ENCODE data around the gene METAP1D.

The METAP1D gene

DNA sequence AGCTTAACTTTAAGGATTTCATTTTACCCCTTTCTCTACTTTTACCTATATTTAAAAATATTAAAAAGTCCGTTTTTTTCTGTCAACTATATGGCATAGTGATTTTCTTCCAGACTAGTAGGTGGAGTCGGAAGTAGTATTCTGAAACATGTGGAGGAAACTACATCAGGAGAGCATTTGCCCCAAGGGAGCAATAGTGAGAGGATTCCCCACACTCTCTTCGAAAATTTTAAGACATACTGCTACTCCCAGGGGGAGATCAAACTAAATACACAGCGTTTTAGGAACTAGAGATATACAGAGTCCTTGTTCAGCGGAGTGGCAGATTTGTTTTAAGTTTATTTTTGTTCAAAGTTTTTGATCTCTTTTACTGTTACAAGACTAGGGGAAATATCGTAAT is 40.6 kb downstream of the METAP1D start:
- TF ChIP-seq FOXP2 (optimal IDR thresholded peaks at IDR 0.05; ENCODE audit: borderline replicate concordance, extremely low read depth, extremely low read length, insufficient read depth) = no peak
- TF ChIP-seq TAF1 (IDR thresholded peaks at IDR 0.05; ENCODE audit: borderline replicate concordance, insufficient read depth, low read length) = no peak
- TF ChIP-seq POLR2AphosphoS5 (IDR thresholded peaks at IDR 0.05; ENCODE audit: low read depth, low read length) = no peak
- TF ChIP-seq, protein P1, sequence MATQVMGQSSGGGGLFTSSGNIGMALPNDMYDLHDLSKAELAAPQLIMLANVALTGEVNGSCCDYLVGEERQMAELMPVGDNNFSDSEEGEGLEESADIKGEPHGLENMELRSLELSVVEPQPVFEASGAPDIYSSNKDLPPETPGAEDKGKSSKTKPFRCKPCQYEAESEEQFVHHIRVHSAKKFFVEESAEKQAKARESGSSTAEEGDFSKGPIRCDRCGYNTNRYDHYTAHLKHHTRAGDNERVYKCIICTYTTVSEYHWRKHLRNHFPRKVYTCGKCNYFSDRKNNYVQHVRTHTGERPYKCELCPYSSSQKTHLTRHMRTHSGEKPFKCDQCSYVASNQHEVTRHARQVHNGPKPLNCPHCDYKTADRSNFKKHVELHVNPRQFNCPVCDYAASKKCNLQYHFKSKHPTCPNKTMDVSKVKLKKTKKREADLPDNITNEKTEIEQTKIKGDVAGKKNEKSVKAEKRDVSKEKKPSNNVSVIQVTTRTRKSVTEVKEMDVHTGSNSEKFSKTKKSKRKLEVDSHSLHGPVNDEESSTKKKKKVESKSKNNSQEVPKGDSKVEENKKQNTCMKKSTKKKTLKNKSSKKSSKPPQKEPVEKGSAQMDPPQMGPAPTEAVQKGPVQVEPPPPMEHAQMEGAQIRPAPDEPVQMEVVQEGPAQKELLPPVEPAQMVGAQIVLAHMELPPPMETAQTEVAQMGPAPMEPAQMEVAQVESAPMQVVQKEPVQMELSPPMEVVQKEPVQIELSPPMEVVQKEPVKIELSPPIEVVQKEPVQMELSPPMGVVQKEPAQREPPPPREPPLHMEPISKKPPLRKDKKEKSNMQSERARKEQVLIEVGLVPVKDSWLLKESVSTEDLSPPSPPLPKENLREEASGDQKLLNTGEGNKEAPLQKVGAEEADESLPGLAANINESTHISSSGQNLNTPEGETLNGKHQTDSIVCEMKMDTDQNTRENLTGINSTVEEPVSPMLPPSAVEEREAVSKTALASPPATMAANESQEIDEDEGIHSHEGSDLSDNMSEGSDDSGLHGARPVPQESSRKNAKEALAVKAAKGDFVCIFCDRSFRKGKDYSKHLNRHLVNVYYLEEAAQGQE (IDR thresholded peaks at IDR 0.05; ENCODE audit: insufficient read depth in 1 of 2, low read depth in 2 of 2, low read length in 2 of 2) = no peak
- no peak for TF ChIP-seq SIN3A (IDR thresholded peaks at IDR 0.05; ENCODE audit: borderline replicate concordance, insufficient read depth, low read length)

DNA sequence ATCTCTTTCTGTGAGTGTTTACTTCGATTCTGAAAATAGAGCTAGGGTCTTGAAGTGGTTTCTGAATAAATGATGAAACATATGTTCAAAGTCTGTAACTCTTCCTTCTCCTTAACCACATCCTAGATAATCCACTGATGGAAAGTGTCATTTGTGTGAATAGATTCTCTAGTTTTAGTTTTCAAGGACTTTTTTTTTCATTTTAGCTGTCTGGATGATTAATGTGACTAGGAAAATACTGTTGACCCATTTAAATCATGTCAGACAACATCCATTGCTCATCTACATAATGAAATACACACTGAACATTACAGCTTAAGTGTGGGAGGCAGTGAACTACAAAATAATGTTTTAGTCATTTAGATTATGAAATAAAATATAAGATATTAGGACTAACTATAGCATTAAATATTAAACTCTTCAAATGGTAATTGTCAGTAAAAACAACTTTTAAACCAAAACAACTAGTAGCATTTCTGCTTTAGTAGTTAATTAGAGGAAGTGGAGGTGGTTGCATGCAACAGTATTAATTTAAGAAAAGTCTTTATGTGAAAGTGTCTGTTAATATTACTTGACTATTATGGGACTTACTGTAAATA is 46.4 kb downstream of the METAP1D start:
- TF ChIP-seq FOXP2 (optimal IDR thresholded peaks at IDR 0.05; ENCODE audit: borderline replicate concordance, extremely low read depth, extremely low read length, insufficient read depth) (no peak), TAF1 (IDR thresholded peaks at IDR 0.05; ENCODE audit: borderline replicate concordance, insufficient read depth, low read length) (no peak), SIN3A (IDR thresholded peaks at IDR 0.05; ENCODE audit: borderline replicate concordance, insufficient read depth, low read length) (no peak)
- TF ChIP-seq, protein P1 (IDR thresholded peaks at IDR 0.05; ENCODE audit: insufficient read depth in 1 of 2, low read depth in 2 of 2, low read length in 2 of 2) = no peak

DNA sequence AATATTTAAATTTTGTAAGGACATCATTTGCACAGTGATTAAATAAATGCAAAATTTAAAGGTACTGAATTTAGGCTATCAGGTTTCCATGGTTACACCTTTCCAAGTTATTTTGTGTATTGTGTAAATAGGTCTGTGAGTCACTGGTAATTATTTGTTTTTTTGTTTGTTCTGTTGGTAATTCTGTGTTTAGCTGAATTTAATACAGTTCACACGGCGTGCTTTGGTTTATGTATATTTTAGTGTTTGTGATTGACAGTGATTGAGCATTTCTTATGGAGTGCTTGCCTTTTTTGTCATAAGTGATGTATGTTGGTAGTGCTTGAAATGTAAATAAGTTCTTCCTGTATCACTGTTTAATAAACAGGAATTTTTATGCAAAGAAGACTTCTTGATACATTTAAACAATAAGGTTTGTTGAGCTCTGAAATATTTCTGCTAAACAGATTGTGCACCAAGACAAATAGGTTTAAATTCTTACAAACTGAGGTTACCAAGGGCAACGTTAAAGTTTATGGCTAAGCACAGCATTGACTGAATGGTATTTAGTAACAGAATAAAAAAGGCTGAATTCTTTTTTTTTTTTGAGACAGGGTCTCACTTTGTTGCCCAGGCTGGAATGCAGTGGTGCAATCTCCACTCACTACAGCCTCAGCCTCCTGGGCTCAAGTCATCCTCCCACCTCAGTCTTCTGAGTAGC is 47.3 kb downstream of the METAP1D start:
- TF ChIP-seq POLR2AphosphoS5 (IDR thresholded peaks at IDR 0.05; ENCODE audit: low read depth, low read length) (no peak), SIN3A (IDR thresholded peaks at IDR 0.05; ENCODE audit: borderline replicate concordance, insufficient read depth, low read length) (no peak), FOXP2 (optimal IDR thresholded peaks at IDR 0.05; ENCODE audit: borderline replicate concordance, extremely low read depth, extremely low read length, insufficient read depth) (no peak), TAF1 (IDR thresholded peaks at IDR 0.05; ENCODE audit: borderline replicate concordance, insufficient read depth, low read length) (no peak)
- TF ChIP-seq, protein P1 (IDR thresholded peaks at IDR 0.05; ENCODE audit: insufficient read depth in 1 of 2, low read depth in 2 of 2, low read length in 2 of 2) = no peak

DNA sequence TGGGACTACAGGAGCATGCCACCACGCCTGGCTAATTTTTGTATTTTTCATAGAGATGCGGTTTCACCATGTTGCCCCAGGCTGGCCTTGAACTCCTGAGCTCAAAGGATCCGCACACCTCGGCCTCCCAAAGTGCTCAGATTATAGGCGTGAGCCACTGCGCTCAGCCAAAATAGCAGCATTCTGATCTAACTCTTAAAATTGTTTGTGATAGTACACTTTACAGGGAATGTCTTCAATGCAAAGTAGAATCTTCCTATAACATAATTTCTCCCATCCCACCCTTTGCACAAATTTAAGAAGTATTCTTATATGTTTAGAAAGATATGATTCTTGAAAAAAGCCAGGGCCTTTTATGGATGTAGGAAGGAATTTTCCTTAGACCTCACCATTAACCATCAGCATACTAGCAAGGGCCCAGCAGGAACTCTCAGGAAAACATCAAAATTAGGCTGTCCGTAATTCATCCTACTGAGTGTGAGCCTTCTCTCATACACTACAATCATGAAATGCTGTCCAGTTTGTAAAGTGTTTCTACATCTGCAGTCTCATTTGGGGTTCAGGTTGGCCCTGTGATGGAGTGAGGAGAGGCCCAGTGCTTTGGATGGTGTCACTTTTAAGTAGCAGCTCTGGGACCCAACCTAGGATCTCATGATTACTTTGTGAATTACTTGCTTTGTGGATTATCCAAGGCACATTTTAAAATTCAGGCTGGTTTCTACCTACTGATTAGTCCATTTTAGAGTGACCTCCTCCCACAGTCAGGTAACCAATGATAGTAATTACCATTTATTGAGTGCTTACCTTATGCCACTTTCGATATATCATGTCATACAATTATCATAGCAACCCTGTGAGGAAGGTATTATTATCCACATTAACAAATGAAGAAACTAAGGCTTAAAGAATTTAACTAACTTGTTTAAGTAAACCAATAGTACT is 48.1 kb downstream of the METAP1D start:
- TF ChIP-seq POLR2AphosphoS5 (IDR thresholded peaks at IDR 0.05; ENCODE audit: low read depth, low read length) (no peak), SIN3A (IDR thresholded peaks at IDR 0.05; ENCODE audit: borderline replicate concordance, insufficient read depth, low read length) (no peak), FOXP2 (optimal IDR thresholded peaks at IDR 0.05; ENCODE audit: borderline replicate concordance, extremely low read depth, extremely low read length, insufficient read depth) (no peak), TAF1 (IDR thresholded peaks at IDR 0.05; ENCODE audit: borderline replicate concordance, insufficient read depth, low read length) (no peak)
- TF ChIP-seq, protein P1 (IDR thresholded peaks at IDR 0.05; ENCODE audit: insufficient read depth in 1 of 2, low read depth in 2 of 2, low read length in 2 of 2) = no peak
